Stomach (tissue), 4 donors: ENCODE results near the gene MDFI.

Experiments used
- CTCF ChIP-seq, 7 experiments: fragments of 450-650 bp in 4 of 7; fragments of 200-600 bp in 3 of 7; sonication (generic) in 3 of 7; IDR thresholded peaks; one replicate each; pipeline ENCODE4 v1.5.1; 2016 to 2019; ENCODE audit warnings: antibody characterized with exemption in 7 of 7, control low read depth in 2 of 7, mild to moderate bottlenecking in 1 of 7
- EP300 ChIP-seq: sonication (generic); formaldehyde crosslinking; IDR thresholded peaks from one replicate; pipeline ENCODE4 v1.6.1; 2017; ENCODE audit warnings: antibody characterized with exemption
- POLR2A ChIP-seq, 4 donors: fragments of 450-650 bp; IDR thresholded peaks; one replicate each; pipeline ENCODE4 v1.6.1; 2016; ENCODE audit warnings: antibody characterized with exemption in 4 of 4, control low read depth in 2 of 4, mild to moderate bottlenecking in 1 of 4, moderate library complexity in 1 of 4

GRCh38 chr6:41667195-41667594, 28.9 kb downstream of the MDFI start:
- TF ChIP-seq CTCF (IDR thresholded peaks at IDR 0.05), result no peak
- no peak for TF ChIP-seq EP300
- no peak for TF ChIP-seq POLR2A (IDR thresholded peaks at IDR 0.05)
